GM12872 (cell line): ENCODE data around the gene SMAD7.

Source experiments
- CTCF ChIP-seq: IDR thresholded peaks from 3 replicates; pipeline ENCODE4 v1.5.1; 2011; ENCODE audit warnings: low read depth, mild to moderate bottlenecking, low read length, moderate library complexity; ENCODE audit not compliant: insufficient read depth

The SMAD7 gene

GRCh38 chr18:48946329-48946835 lies 4.4 kb downstream of the SMAD7 start:
- no peak for TF ChIP-seq CTCF

DNA sequence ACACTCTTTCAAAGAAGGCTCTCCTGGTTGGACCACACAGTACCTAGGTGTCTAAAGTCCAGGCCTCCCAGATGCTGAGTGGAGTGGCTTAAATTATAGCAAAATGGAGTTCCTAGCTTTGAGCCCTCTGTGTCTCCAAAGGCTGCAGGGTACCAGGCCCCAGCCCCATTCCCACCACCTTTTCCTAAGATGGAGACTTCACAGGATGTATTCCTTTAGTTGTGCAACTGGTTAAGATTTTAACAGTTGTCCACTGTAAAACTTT lies 4.9 kb downstream of the SMAD7 start:
- no peak for TF ChIP-seq CTCF

DNA sequence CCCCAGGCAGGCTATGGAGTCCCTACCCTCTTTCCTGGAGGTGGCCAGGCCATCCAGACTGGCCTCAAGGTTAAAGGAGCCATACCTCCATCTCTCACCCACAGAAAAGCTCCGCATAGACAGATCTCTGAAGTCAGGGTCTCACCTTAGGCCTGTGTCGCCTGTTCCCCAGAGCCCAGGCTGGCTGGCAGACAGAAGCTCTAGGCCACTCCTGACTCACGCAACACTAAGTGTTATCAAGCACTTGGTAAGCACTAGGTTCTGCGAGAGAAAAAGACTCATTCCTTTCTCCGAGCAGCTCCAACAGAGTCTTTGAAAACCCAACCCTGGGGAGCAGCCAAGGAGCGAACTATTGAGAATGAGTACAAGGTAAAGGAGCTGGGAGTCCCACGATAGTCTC lies 6.1 kb downstream of the SMAD7 start:
- no peak for TF ChIP-seq CTCF

DNA sequence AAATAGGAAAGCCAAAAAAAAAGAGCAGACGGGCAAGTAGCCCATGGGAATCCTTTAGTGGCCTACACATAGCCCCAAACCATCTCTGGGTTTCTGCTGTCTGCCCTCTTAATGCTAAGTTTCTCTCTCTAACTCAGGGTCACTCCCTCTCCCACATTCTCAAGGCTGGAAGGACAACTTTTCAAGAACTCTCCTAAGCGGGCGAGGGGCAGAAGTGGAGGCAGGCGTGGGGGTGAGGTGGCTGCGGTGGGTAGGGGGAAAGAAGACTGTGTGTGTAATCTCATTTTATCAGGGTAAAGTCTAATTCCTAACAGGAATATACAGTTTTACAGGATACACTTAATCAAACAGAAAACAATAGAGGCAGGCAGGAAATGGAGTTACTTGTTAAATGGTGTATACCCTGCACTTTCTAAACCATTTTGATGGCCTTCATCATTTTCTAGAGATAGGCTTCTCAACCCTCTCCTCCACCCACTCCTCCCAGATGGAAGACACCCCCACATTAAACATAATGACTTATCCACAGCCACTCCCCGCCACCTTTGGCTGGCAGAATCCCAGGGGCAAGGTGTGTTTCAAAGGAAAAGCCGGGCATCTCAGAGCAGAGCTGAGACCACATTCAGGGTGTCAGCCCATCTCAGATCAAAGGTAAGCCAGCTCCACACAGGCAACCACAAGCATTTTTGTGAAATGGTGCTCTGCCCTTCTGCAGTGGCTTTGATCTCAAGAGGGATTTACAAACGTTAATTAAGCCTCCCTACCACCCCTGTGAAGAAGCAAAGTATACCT lies 6.8 kb downstream of the SMAD7 start:
- TF ChIP-seq CTCF: no peak

DNA sequence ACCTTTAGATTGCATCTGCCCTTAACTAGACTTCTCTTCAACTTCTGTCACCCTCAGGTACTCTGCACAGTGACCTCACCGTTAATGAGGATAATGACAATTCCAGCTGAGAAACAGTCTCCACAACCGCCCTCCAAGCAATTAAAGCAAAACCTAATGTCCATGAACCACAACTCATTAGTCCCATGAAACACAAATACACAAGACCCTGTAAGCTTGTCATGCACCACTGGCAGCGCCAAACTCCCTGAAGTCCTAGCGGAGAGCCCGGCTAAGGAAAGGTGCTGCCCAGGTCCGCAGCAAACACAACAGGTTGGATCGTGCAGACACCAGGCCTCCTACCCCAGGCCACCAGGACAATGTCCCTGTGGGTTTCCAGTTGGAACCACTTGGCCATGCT lies 7.4 kb downstream of the SMAD7 start:
- no peak for TF ChIP-seq CTCF

- TF ChIP-seq CTCF: no peak
Observed at GRCh38 chr18:48942554-48943261, 8.1 kb downstream of the SMAD7 start.

- no peak for TF ChIP-seq CTCF
Observed at GRCh38 chr18:48942086-48942485, 8.7 kb downstream of the SMAD7 start.
